A673 (cell line): ENCODE results near the gene SGCB.

ENCODE experiments used
- EZH2 ChIP-seq: fragments of 200-600 bp; sonication (generic); IDR thresholded peaks from 2 replicates; pipeline ENCODE4 v1.6.1; 2017; ENCODE audit warnings: borderline replicate concordance, low read depth, mild to moderate bottlenecking, mixed read lengths, antibody characterized with exemption, low read length; ENCODE audit not compliant: poor library complexity, severe bottlenecking
- TF ChIP-seq, protein P1 (sequence below): fragments of 300-800, 200-600 bp; sonication (generic); conservative IDR thresholded peaks from 2 replicates; pipeline ENCODE4 v1.5.1; 2017; ENCODE audit warnings: low read depth, mild to moderate bottlenecking, antibody characterized with exemption, low read length, moderate library complexity, mixed read lengths

DNA sequence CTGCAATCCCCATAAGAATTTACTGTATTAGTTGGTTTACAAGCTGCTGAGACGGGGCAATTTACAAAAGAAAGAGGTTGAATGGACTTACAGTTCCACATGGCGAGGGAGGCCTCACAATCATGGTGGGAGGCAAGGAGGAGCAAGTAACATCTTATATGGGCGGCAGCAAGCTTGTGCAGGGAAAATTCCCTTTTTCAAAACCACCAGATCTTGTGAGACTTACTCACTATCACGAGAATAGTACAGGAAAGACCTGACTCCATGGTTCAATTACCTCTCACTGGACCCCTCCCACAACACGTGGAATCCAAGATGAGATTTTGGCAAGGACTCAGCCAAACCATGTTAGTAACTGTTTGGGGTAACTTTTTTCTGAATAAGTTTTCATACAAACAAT, 11.2 kb upstream of the SGCB start:
- TF ChIP-seq, protein P1, sequence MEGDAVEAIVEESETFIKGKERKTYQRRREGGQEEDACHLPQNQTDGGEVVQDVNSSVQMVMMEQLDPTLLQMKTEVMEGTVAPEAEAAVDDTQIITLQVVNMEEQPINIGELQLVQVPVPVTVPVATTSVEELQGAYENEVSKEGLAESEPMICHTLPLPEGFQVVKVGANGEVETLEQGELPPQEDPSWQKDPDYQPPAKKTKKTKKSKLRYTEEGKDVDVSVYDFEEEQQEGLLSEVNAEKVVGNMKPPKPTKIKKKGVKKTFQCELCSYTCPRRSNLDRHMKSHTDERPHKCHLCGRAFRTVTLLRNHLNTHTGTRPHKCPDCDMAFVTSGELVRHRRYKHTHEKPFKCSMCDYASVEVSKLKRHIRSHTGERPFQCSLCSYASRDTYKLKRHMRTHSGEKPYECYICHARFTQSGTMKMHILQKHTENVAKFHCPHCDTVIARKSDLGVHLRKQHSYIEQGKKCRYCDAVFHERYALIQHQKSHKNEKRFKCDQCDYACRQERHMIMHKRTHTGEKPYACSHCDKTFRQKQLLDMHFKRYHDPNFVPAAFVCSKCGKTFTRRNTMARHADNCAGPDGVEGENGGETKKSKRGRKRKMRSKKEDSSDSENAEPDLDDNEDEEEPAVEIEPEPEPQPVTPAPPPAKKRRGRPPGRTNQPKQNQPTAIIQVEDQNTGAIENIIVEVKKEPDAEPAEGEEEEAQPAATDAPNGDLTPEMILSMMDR, result no peak
- TF ChIP-seq EZH2, result no peak
